ENCODE data around the gene TYSND1.
"Not testable (repeated sequence)": the region's sequence is repeated elsewhere in the genome, so short reads cannot be mapped to it uniquely, and the experiment has no call there.

The TYSND1 gene

DNA sequence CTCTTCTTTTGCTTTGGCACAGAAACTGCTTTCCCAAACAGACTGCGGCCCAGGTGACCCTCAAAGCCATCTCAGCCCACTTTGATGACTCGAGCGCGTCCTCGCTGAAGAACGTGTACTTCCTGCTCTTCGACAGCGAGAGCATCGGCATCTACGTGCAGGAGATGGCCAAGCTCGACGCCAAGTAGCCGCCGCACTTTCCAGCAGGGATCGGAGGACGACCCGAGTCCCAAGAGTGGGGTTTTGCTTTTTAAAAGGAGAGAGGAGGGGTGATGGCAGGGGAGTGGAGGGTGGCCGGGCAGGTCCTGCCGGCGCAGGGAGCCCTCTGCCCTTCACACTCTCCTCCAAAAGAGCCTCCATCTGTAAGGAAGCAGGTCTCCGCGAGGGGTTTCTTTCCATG lies 35.0 kb downstream of the TYSND1 start:
- DNase-seq (ENCODE audit: extremely low read depth in 1 of 2, low read depth in 1 of 2), result no peak

DNA sequence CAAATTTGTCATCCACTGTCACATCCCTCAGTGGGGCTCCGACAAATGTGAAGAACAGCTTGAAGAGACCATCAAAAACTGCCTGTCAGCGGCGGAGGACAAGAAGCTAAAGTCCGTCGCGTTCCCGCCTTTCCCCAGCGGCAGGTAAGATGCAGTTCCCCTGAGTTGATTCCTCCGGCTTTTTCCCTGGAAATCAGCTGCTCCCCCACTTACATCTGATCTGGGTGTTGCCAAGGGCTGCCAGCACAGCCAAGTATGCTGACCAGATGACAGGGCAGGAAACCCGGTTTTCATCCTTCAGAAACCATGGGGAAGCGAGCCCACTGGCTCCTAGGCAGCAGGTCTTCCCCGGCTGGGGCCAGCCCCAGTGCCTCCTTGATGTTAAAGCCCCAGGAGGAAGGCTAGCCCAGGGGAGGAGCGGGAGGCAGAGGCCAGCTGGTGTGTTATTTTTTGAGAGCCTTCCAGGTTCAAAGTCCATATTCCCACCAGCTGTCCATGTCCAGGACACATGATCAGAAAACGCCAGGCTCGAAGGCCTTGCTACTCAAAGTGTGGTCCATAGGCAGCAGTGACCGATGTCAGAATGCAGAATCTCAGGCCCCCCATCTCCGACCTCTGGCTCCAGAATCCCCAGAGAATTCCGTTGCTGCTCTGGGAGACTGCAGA lies 37.3 kb downstream of the TYSND1 start:
- no peak for DNase-seq (ENCODE audit: extremely low read depth in 1 of 2, low read depth in 1 of 2)

DNA sequence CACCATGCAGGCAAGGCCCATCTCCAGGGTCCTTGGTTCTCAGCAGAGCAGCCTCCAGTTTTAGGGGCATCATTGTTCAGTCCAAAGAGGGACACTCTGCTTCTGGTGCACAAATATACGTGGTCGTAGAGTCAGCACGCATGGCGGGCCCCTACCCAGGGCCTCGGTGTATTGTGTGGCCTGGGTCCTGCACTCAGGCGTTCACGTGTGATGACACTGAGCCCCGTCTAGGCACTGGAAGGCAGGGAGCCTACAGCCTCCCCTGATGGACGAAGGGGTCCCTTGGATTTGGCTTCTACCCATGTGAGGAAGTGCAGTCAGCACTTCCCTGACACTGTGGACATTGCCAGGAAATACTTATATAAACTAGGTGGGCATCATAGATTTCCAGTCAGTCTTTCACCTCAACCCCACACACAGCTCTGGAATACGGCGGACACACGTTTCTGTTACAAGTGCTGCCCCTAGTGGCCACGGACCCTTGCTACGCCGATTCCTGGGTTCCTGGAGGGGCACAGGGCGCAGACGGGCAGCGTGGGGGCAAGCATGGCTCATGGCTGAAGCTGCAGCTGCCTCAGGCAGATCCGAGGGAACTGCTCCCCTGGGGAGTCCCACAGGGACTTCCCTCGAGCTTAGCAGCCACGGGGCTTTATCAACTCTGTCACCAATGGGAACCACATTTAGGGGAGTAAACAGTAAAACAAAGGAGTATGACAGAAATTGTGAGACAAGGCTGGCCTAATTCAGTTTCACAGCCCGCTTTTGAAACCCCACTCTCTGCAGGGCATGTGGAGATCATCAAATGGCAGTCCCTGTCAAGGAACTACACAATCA lies 39.3 kb downstream of the TYSND1 start:
- DNase-seq (ENCODE audit: extremely low read depth in 1 of 2, low read depth in 1 of 2), result no peak

- DNase-seq (ENCODE audit: extremely low read depth in 1 of 2, low read depth in 1 of 2), result no peak
Measured at GRCh38 chr10:70101668-70102067, 44.8 kb downstream of the TYSND1 start.

DNA sequence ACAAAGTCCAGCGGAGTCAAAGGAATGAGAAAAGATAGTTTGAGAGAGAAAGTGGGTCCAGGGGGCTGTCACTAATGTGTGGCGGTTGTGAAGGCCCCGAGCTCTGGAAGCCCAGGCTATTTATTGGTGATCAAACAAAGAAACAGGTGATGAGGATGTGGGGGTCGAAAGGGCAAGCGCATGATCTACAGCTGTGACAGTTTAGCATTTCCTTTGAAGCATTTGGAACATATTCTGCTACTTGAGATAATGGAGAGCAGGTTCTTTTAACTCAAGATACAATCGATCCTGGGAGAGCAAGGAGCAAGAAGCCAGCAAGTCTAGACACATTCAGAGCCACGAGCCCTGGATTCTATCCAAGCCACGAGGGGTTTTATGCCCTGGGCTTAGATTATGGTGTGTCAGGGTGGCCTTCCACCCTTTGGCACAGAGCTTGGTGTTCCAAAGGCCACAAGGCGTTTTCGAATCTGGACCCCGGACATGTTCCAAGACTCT lies 45.4 kb downstream of the TYSND1 start:
- not testable (repeated sequence) for DNase-seq (ENCODE audit: extremely low read depth in 1 of 2, low read depth in 1 of 2)

- DNase-seq (ENCODE audit: extremely low read depth in 1 of 2, low read depth in 1 of 2), result no peak
Measured at GRCh38 chr10:70098271-70098670, 48.2 kb downstream of the TYSND1 start.

GRCh38 chr10:70097459-70097858 lies 49.0 kb downstream of the TYSND1 start:
- DNase-seq (ENCODE audit: extremely low read depth in 1 of 2, low read depth in 1 of 2), result no peak

DNA sequence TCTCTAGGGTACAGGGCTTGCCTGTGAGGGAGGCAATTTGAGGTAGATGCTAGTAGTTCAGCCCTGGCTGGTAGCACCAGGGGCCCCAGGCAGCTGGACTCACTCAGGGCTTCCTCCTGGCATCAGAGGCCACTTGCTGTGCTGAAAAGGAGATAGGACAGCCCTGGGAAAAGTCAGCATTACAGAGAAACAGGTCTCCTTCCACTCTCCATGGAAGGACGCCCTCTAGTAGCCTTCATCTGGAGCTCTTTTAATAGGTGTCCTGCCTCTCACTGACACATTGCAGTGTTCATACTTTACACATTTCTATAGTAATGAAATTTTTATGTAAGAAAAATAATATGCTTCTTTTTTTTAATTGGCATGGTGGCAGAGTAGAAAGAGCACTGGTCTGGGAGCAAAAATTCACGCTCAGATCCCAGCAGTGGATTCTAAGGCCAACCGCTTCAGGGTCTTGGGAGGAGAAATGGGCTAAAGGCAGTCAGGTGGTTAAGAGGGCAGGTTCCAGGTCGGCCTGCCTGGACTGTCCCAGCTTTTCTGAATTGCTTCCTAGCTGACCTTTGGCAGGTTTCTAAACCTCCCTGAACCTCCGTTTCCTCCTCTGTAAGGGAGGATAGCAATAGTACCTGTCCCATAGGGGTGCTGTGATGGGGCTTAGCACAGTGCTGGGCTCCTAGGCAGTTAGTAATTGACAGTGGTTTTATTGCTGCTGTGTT lies 49.6 kb downstream of the TYSND1 start:
- DNase-seq (ENCODE audit: extremely low read depth in 1 of 2, low read depth in 1 of 2), result no peak

- DNase-seq (ENCODE audit: extremely low read depth in 1 of 2, low read depth in 1 of 2), result no peak
Measured at GRCh38 chr10:70096016-70096704, 50.3 kb downstream of the TYSND1 start.

- no peak for DNase-seq (ENCODE audit: extremely low read depth in 1 of 2, low read depth in 1 of 2)
Measured at GRCh38 chr10:70094250-70094649, 52.2 kb downstream of the TYSND1 start.

DNA sequence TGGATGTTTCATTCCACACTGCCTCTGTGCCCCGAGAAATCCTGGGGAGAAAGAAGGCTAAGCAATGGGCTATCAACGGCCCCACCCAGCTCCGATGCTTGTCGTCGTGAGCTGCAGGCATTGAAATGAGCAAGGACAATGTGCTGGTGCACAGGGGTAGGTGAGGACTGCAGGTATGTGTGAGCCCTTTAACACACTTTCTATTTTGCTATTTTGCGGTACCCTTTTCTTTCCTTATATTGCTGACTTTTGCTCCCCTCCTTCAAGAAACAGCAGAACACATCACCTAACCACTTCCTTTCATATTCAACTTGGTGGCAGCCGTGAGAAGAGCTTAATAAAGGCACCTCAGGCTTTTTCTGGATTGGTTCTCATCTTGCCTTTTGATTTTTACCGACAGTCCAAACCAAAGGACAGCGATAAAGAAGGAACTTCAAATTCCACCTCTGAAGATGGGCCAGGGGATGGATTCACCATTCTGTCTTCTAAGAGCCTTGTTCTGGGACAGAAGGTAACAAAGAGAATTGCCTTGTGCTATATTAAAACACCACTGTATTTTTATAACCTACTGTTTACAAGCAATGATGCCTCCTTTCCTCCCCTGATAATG lies 53.1 kb downstream of the TYSND1 start:
- DNase-seq (ENCODE audit: extremely low read depth in 1 of 2, low read depth in 1 of 2), result no peak

DNA sequence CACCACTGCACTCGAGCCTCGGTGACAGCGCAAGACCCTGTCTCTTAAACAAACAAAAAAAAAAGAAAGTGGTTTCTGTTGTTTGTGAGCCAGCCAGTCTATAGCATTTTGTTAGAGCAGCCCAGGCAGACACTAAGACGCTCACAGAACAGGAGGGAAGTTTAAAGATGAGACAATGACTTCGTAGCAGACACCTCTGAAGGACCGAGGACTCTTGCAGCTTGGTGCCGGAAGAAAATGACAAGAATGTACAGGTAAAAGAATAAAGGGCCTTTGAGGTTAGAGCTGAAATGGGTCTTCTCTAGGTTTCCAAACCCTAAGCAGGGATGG lies 54.1 kb downstream of the TYSND1 start:
- DNase-seq (ENCODE audit: extremely low read depth in 1 of 2, low read depth in 1 of 2), result no peak

DNA sequence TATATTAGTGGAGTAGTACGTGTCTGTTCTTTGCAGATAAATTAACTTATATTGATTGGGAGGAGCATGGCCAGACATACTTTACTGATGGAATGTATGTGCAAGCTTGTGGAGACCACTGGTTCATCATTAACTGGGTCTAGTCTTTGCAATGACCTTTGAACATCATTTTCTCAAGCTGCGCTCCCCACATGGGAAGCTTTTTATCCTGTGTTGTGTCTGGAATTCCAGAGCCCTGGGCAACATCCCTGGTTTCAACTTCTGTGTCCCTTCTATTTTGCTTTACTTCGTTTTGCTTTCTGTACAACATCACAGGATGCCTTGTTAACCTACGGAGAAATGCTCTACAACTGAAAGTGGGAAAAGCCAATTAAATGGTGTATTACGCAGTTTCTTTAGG lies 55.5 kb downstream of the TYSND1 start:
- no peak for DNase-seq (ENCODE audit: extremely low read depth in 1 of 2, low read depth in 1 of 2)

DNA sequence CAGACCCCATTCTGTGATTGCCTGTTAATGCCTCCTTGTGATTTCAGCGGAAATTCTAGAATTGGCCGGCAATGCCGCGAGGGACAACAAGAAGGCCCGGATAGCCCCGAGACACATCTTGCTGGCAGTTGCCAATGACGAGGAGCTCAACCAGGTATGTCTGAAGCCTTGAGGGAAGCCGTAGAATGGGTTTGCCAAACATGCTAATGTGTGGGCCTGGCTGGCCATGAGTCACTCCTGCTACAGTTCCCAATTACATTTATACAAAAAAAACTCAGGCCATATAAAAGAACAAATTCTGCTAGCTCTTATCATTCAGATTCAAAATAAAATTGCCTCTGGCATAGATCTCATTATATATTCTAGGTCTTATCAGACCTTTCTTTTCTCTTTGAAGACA lies 56.5 kb downstream of the TYSND1 start:
- DNase-seq (ENCODE audit: extremely low read depth in 1 of 2, low read depth in 1 of 2), result no peak

GRCh38 chr10:70088308-70088698 lies 58.2 kb downstream of the TYSND1 start:
- no peak for DNase-seq (ENCODE audit: extremely low read depth in 1 of 2, low read depth in 1 of 2)

Measured in stimulated activated CD8-positive, alpha-beta memory T cell treated with anti-CD3 and anti-CD28 coated beads, Interleukin-7, amount 100 ng/mL, for 48 hours (primary cell).